SK-N-SH (cell line): ENCODE results near the gene TECR. TPM values are rescaled to one million over a fixed set of nuclear protein-coding genes. Genes with fewer than 3 reads are reported as not detected.

Experiments
- CTCF ChIA-PET: fragments of 300-600, 350-600 bp; formaldehyde crosslinking; extraction: SDS; loops from one replicate; lab custom pipeline; 2021; lab: Yijun Ruan, JAX
- POLR2A ChIA-PET: fragments of 350-600 bp; sonication (Branson Sonifier 250); formaldehyde crosslinking; extraction: SDS; loops from one replicate; lab custom pipeline; 2020; ENCODE audit warnings: antibody characterized with exemption, inconsistent platforms; lab: Yijun Ruan, JAX
- DNase-seq: peaks from one replicate; pipeline ENCODE4 v3.0.0; 2012
- H2AFZ ChIP-seq: fragments of 200-600 bp; sonication (generic); 2 replicates; pipeline ENCODE4 v1.8.1; 2016; ENCODE audit warnings: antibody characterized with exemption, mild to moderate bottlenecking, low read depth
- H3F3A ChIP-seq: fragments of 200-600 bp; sonication (generic); replicated peaks from 2 replicates; pipeline ENCODE3; 2016; ENCODE audit warnings: antibody characterized with exemption, mild to moderate bottlenecking; ENCODE audit not compliant: insufficient read depth
- H3K27ac ChIP-seq, 2 experiments: fragments of 200-500 bp in 1 of 2; fragments of 200-600 bp in 1 of 2; sonication (Bioruptor generic) in 1 of 2; sonication (generic), shearing (Covaris generic) in 1 of 2; 2 replicates each; pipeline versions ENCODE4 v1.5.1 to v1.6.1; 2014 to 2016; ENCODE audit warnings: low read depth in 2 of 2, inconsistent platforms in 1 of 2, low read length in 1 of 2, mild to moderate bottlenecking in 1 of 2, mixed read lengths in 1 of 2
- H3K27me3 ChIP-seq: fragments of 200-600 bp; sonication (generic), shearing (Covaris generic); 2 replicates; pipeline ENCODE4 v1.6.1; 2016; ENCODE audit warnings: mixed run types; ENCODE audit not compliant: insufficient read depth
- H3K36me3 ChIP-seq, 2 experiments: fragments of 200-500 bp in 1 of 2; fragments of 200-600 bp in 1 of 2; sonication (Bioruptor generic) in 1 of 2; sonication (generic) in 1 of 2; replicated peaks in 1 of 2; 2 replicates each; pipeline versions ENCODE3 to v1.5.1; 2014 to 2016; ENCODE audit warnings: low read length in 1 of 2, mild to moderate bottlenecking in 1 of 2; ENCODE audit not compliant: insufficient read depth in 2 of 2, control insufficient read depth in 1 of 2
- H3K4me1 ChIP-seq, 2 experiments: fragments of 200-500 bp in 1 of 2; fragments of 200-600 bp in 1 of 2; sonication (Bioruptor generic) in 1 of 2; sonication (generic), shearing (Covaris generic) in 1 of 2; 2 replicates each; pipeline versions ENCODE4 v1.5.1 to v1.6.1; 2014 to 2016; ENCODE audit warnings: low read depth in 1 of 2, low read length in 1 of 2, mixed run types in 1 of 2; ENCODE audit not compliant: insufficient read depth in 2 of 2, control insufficient read depth in 1 of 2
- H3K4me2 ChIP-seq: fragments of 200-600 bp; sonication (generic), shearing (Covaris generic); 2 replicates; pipeline ENCODE4 v1.6.1; 2017; ENCODE audit warnings: mixed run types
- H3K4me3 ChIP-seq, 2 experiments: fragments of 200-500 bp in 1 of 2; fragments of 200-600 bp in 1 of 2; sonication (Bioruptor generic) in 1 of 2; sonication (generic), shearing (Covaris generic) in 1 of 2; 2 replicates each; pipeline versions ENCODE4 v1.5.1 to v1.8.1; 2014 to 2016; ENCODE audit warnings: low read depth in 2 of 2, inconsistent platforms in 1 of 2, low read length in 1 of 2, mild to moderate bottlenecking in 1 of 2, mixed read lengths in 1 of 2, moderate library complexity in 1 of 2
- H3K79me2 ChIP-seq: fragments of 200-600 bp; sonication (generic); 2 replicates; pipeline ENCODE4 v1.8.1; 2017; ENCODE audit warnings: mild to moderate bottlenecking; ENCODE audit not compliant: insufficient read depth
- H3K9ac ChIP-seq: fragments of 200-600 bp; sonication (generic); 2 replicates; pipeline ENCODE4 v1.6.1; 2017; ENCODE audit warnings: mixed run types
- H3K9me2 ChIP-seq: fragments of 200-600 bp; sonication (generic); 2 replicates; pipeline ENCODE4 v1.6.1; 2017; ENCODE audit warnings: mixed run types
- H3K9me3 ChIP-seq: fragments of 200-600 bp; sonication (generic); 2 replicates; pipeline ENCODE4 v1.6.1; 2017; ENCODE audit warnings: mixed run types, mild to moderate bottlenecking, moderate library complexity
- H4K20me1 ChIP-seq: fragments of 200-600 bp; sonication (generic); 2 replicates; pipeline ENCODE4 v1.6.1; 2017; ENCODE audit warnings: mild to moderate bottlenecking, mixed run types; ENCODE audit not compliant: insufficient read depth
- CTCF ChIP-seq: fragments of 200-600 bp; sonication (generic); IDR thresholded peaks from 2 replicates; pipeline ENCODE4 v1.6.1; 2017; ENCODE audit warnings: antibody characterized with exemption, mild to moderate bottlenecking, moderate library complexity
- JUND ChIP-seq: IDR thresholded peaks from 2 replicates; pipeline ENCODE4 v1.4.0; 2012
- NFIC ChIP-seq: IDR thresholded peaks from 2 replicates; pipeline ENCODE4 v1.4.0; 2012; ENCODE audit warnings: borderline replicate concordance
- NRF1 ChIP-seq: IDR thresholded peaks from 2 replicates; pipeline ENCODE4 v1.6.1; 2012; ENCODE audit warnings: low read depth, mild to moderate bottlenecking, low read length
- PBX3 ChIP-seq: IDR thresholded peaks from 2 replicates; pipeline ENCODE4; 2012
- REST ChIP-seq: IDR thresholded peaks from 2 replicates; pipeline ENCODE4 v1.6.1; 2012; ENCODE audit warnings: mild to moderate bottlenecking, low read depth, low read length, moderate library complexity
- WGBS: methylation state at CpG from one replicate; pipeline ENCODE4 v1.1.6; 2017; ENCODE audit warnings: low lambda C conversion rate; 5-methylcytosine and 5-hydroxymethylcytosine counted together
- polyA plus RNA-seq, 3 experiments: library from polyadenylated mRNA; depleted of rRNA; stranded (reverse); fragments of >200 nt; gene quantifications; 2 replicates each; pipeline ENCODE4 v1.2.3, GENCODE V29; 2012

The TECR gene
- polyA plus RNA-seq, 1 of the 3 experiments (the other 2 are of a cell fraction): 110 TPM

GRCh38 chr19:14562660-14563589 is 33.5 kb downstream of the TECR start (continued):
- no peak for TF ChIP-seq CTCF

GRCh38 chr19:14563590-14563926 is 34.2 kb downstream of the TECR start:
- no peak for TF ChIP-seq JUND
- no peak for TF ChIP-seq REST
- no peak for TF ChIP-seq NFIC
- no peak for TF ChIP-seq PBX3
- no peak for TF ChIP-seq NRF1
- Histone ChIP-seq H3K4me1 (peaks cover 0 to 4% of the 10 kb centered on the region in 2 experiments; a peak in 1 of 4 replicates), H3K9ac (no peak overlapping the region), H3K27ac (no peak overlapping the region), H3K4me3 (no peak overlapping the region), H3K4me2 (no peak overlapping the region), H3K9me3 (no peaks in the 10 kb centered on the region), H3K9me2 (no peaks in the 10 kb centered on the region), H2AFZ (no peak overlapping the region), H3K27me3 (no peaks in the 10 kb centered on the region), H3K79me2 (no peaks in the 10 kb centered on the region; the same call in none of the 2 replicates), H3F3A (no peaks in the 10 kb centered on the region), H3K36me3 (peaks cover 0 to 17% of the 10 kb centered on the region in 2 experiments), H4K20me1 (no peaks in the 10 kb centered on the region)
- ChIA-PET CTCF (interaction anchor here (1.0 to 1.4 kb wide), 2 partner anchors 8 to 11 kb away, joined by 3 to 6 read pairs; partner anchors contain the start of gene NDUFB7), POLR2A (no interaction called here)
- no peak for DNase-seq
- WGBS: no CpG with 5 or more reads among the region's 16 CpGs
